Calu3 (cell line): ENCODE data around the gene ARHGEF16. TPM values are rescaled to one million over a fixed set of nuclear protein-coding genes. Genes with fewer than 3 reads are reported as not detected.

ENCODE experiments used
- BruUV-seq: library from RNA; stranded (reverse); fragments of 400-500 nt; replicated peaks from 2 replicates; lab custom pipeline; 2021; lab: Mats Ljungman, UMichigan
- CTCF ChIA-PET: fragments of 300-600 bp; sonication (Branson Sonifier 250); formaldehyde crosslinking; loops from one replicate; lab custom pipeline; 2022; ENCODE audit warnings: antibody characterized with exemption; lab: Charles Lee
- DNase-seq: peaks from one replicate; pipeline ENCODE4 v3.0.0; 2022
- H3K27ac Mint-ChIP-seq: one replicate; pipeline ENCODE4 v1.8.0; 2022; ENCODE audit warnings: mixed read lengths; ENCODE audit not compliant: unreplicated experiment
- H3K27me3 Mint-ChIP-seq: one replicate; pipeline ENCODE4 v1.8.0; 2022; ENCODE audit warnings: mixed read lengths; ENCODE audit not compliant: unreplicated experiment
- H3K36me3 Mint-ChIP-seq: one replicate; pipeline ENCODE4 v1.8.0; 2022; ENCODE audit warnings: mild to moderate bottlenecking, moderate library complexity, mixed read lengths; ENCODE audit not compliant: insufficient read depth, unreplicated experiment
- H3K4me1 Mint-ChIP-seq: one replicate; pipeline ENCODE4 v1.8.0; 2022; ENCODE audit warnings: mild to moderate bottlenecking, low read depth, mixed read lengths; ENCODE audit not compliant: unreplicated experiment
- H3K4me3 Mint-ChIP-seq: one replicate; pipeline ENCODE4 v1.8.0; 2022; ENCODE audit warnings: mild to moderate bottlenecking, low read depth, moderate library complexity, mixed read lengths; ENCODE audit not compliant: unreplicated experiment
- H3K9me3 Mint-ChIP-seq: one replicate; pipeline ENCODE4 v1.8.0; 2022; ENCODE audit warnings: low read depth, mixed read lengths; ENCODE audit not compliant: unreplicated experiment
- CTCF ChIP-seq: fragments of 200-600 bp; IDR thresholded peaks from one replicate; pipeline ENCODE4 v1.8.0; 2022; ENCODE audit warnings: antibody characterized with exemption; ENCODE audit not compliant: unreplicated experiment
- intact Hi-C: fragments of 100-400 bp; cut with micrococcal nuclease; formaldehyde crosslinking; loops from one replicate; pipeline ENCODE4 v1.10.0; 2022; ENCODE audit not compliant: unreplicated experiment
- total RNA-seq: library from RNA; stranded (reverse); gene quantifications from 2 replicates; pipeline ENCODE4 v1.2.3, GENCODE V29; 2022

Gene ARHGEF16
- total RNA-seq, 1 experiment from 2014 or later, result 24.2 TPM

DNA sequence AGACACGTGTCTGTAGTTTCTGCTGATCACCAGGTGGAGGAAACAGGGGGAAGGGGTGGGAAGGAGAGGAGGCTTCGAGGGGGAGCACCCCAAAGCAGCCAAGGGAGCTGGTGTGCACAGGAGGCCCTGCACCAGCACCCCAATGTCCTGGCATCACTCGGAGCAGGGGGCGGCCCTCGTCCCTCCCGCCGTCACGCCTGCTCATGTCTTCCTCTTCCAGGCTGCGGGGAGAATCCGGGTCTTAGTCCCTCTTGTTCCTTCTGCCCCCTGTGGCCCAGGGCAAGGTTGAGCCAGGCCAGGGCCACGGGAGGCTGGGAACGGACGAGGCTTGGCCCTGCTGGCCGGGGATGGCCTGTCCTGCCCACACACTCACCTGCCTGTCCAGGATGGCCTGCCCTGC is 21.4 kb upstream of the ARHGEF16 start:
- CTCF ChIA-PET, result no interaction called here
- intact Hi-C loops, result no loop called here
- Mint-ChIP-seq H3K4me3 (no peak overlapping the region), H3K4me1 (no peaks in the 10 kb centered on the region), H3K9me3 (no peaks in the 10 kb centered on the region), H3K27ac (no peak overlapping the region), H3K36me3 (peaks cover 6% of the 10 kb centered on the region), H3K27me3 (peaks cover 90% of the 10 kb centered on the region)
- no peak for DNase-seq
- TF ChIP-seq CTCF, result no peak
- no TSS peak for BruUV-seq

- peaks cover 6% of the 10 kb centered on the region for H3K36me3 Mint-ChIP-seq
- no TSS peak for BruUV-seq
- intact Hi-C loops, result no loop called here
Observed at GRCh38 chr1:3433596-3434320, 20.7 kb upstream of the ARHGEF16 start.

DNA sequence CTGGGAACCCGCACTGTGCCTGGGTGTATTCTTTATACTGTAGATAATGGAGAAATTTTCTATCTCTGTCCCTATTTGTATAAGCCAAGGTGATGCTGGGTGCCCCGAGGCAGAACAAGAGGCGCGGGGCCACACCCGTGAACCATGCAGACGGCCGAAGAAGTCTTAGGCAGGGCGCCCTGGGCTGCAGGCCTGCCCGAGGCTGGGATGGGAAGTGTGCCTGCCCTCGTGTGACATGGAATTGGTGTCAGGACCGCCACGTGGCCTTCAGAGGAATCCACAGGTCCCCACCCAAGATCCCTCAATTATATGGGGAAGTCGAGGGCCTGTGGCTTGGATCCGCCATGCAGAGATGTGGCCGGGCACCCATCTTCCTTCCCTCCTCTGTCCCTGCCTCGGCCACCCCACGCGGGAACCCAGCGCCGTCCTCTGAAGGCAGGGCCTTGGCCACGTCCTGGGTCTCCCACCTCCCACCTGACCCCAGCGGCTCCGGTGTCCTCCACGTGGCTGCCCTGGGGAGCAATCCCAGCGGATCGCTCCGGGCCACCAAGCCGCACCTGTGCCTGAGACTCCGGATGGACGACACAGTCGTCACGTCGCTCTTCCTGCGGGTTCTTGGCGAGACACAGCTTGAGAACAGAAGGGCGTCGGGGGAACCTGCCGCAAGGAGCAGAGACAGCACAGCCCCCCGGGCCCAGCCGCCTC is 19.9 kb upstream of the ARHGEF16 start:
- no TSS peak for BruUV-seq
- Mint-ChIP-seq H3K27me3 (peaks cover 84% of the 10 kb centered on the region), H3K9me3 (no peaks in the 10 kb centered on the region), H3K36me3 (peaks cover 6% of the 10 kb centered on the region), H3K4me3 (no peak overlapping the region), H3K4me1 (no peaks in the 10 kb centered on the region), H3K27ac (no peak overlapping the region)
- intact Hi-C loops, result no loop called here
- CTCF ChIA-PET, result no interaction called here
- TF ChIP-seq CTCF, result no peak
- DNase-seq, result no peak

More at GRCh38 chr1:3433596-3434320, 20.7 kb upstream of the ARHGEF16 start:
- no peaks in the 10 kb centered on the region for H3K4me1 Mint-ChIP-seq
- TF ChIP-seq CTCF, result no peak
- no peak for DNase-seq
- peaks cover 90% of the 10 kb centered on the region for H3K27me3 Mint-ChIP-seq
- CTCF ChIA-PET, result no interaction called here
- no peak overlapping the region for H3K27ac Mint-ChIP-seq
- no peaks in the 10 kb centered on the region for H3K9me3 Mint-ChIP-seq
- H3K4me3 Mint-ChIP-seq, result no peak overlapping the region

DNA sequence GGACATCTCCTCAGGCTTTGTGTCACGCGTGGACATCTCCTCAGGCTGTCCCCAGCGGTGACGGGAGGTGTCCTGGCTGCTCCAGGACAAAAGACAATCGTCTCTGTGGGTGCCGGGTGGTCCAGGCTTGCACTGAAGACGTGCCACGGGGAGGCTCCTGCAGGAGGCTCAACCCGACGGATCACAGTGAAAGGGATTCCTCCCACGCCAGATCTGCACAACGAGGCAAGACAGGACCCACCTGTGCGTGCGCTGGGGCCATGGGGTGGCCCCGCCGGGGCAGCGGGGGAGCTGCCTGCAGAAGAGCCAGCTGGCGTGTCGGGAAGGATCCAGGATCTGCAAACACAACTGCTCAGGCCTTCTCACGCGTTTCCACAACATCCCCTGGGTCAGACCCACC is 18.8 kb upstream of the ARHGEF16 start:
- CTCF ChIA-PET, result no interaction called here
- no peak for DNase-seq
- no peak for TF ChIP-seq CTCF
- Mint-ChIP-seq H3K4me3 (no peak overlapping the region), H3K27me3 (peaks cover 85% of the 10 kb centered on the region), H3K4me1 (no peaks in the 10 kb centered on the region), H3K9me3 (no peaks in the 10 kb centered on the region), H3K27ac (no peak overlapping the region), H3K36me3 (peaks cover 6% of the 10 kb centered on the region)
- intact Hi-C loops, result no loop called here
- no TSS peak for BruUV-seq
